ENCODE results near the gene HTR3A.

HTR3A gene

DNA sequence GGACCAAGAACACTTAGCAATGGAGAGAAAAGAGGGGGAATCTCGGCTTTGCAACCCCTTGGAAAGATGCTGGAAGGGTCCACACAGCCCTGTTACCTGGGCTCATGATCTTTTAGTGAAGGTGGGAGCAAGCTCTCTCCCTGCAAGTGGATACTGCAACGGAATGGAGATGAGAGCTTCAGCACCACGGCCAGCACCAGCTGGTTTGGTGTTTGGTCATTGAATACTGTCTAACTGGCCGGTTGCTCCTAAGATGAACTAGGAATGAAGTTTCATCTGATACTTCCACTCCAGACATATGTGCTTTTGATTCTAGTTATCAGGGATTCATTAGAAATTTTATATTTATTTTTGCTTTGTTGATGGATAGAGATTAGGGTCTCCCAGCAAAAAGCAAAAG, 16.3 kb downstream of the HTR3A start:
- H3K27ac Mint-ChIP-seq: no peak overlapping the region
- no peaks in the 10 kb centered on the region for H3K36me3 Mint-ChIP-seq (ENCODE audit: low read depth)
- H3K27me3 Mint-ChIP-seq: peaks cover 30% of the 10 kb centered on the region
- H3K4me1 Mint-ChIP-seq (ENCODE audit: low read depth): no peaks in the 10 kb centered on the region
- no peaks in the 10 kb centered on the region for H3K9me3 Mint-ChIP-seq
- no peak overlapping the region for H3K4me3 Mint-ChIP-seq

DNA sequence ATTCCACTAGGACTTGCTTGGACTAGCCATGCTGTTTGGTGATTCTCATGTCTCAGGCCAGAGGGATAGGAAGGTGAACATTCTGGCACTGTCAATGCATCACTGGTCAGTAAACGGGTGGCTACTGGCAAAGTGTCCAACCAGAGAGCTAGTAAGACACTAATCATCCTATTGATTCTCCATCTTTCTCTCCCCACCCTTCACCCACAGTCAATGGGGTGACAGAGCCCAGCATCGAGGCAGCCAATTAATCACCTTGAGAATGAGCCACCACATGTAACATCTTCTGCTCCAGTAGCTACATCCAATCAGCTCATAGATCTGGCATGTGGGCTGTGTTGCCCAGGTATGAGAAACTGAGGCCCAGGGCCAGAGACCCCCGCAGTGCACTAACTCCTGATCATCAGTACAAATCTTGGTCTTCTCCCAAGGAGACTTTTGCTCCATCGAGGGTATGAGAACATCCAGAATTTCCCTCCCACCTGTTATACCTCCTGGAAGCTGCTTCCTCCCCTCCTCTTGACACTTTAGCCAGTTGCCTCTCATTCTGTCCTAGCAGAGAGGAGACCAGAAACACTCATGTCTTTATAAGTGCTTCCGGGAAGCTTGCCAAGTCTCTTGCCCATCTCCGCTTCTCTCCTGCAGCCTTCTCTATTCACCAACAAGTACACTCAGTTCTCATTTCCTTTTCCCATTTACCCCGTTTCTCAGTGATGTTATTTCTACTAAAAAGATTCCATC, 17.0 kb downstream of the HTR3A start:
- Mint-ChIP-seq H3K4me3 (no peak overlapping the region), H3K36me3 (ENCODE audit: low read depth) (no peaks in the 10 kb centered on the region), H3K9me3 (no peaks in the 10 kb centered on the region), H3K4me1 (ENCODE audit: low read depth) (no peaks in the 10 kb centered on the region), H3K27me3 (peaks cover 30% of the 10 kb centered on the region), H3K27ac (no peak overlapping the region)

DNA sequence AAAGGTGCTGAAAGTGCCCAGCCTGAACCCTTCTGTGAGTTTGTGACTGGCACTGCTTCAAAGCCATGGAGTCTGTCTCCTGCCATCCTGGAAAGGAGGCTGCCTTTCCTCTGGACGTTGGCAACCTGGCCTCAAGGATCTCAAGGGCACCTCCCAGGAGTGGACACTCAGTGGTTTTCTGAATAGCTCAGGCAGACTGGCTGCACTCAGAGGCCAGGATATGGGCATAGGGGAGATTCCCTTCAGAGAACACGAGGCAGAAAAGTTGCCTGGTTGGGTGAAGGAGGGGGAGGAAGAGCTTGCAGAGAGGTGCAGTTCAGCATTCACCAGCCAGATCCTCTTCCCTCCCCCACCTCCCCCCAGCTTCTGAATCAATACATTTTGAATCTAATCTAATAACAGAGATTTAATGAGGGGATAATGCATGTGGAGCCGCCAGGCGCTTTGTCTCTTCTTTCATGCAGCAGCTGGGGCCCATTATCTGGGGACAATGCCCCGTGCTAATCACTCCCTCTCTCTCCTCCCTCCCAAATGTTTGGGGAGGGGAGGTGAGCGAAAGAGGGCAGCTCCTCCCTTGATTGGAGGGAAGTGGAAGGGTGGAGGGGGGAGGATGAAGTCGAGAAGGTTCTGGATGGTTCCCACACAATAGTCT, 17.7 kb downstream of the HTR3A start:
- Mint-ChIP-seq H3K9me3 (no peaks in the 10 kb centered on the region), H3K27ac (no peak overlapping the region), H3K4me3 (no peak overlapping the region), H3K4me1 (ENCODE audit: low read depth) (no peaks in the 10 kb centered on the region), H3K36me3 (ENCODE audit: low read depth) (no peaks in the 10 kb centered on the region), H3K27me3 (peaks cover 33% of the 10 kb centered on the region)

DNA sequence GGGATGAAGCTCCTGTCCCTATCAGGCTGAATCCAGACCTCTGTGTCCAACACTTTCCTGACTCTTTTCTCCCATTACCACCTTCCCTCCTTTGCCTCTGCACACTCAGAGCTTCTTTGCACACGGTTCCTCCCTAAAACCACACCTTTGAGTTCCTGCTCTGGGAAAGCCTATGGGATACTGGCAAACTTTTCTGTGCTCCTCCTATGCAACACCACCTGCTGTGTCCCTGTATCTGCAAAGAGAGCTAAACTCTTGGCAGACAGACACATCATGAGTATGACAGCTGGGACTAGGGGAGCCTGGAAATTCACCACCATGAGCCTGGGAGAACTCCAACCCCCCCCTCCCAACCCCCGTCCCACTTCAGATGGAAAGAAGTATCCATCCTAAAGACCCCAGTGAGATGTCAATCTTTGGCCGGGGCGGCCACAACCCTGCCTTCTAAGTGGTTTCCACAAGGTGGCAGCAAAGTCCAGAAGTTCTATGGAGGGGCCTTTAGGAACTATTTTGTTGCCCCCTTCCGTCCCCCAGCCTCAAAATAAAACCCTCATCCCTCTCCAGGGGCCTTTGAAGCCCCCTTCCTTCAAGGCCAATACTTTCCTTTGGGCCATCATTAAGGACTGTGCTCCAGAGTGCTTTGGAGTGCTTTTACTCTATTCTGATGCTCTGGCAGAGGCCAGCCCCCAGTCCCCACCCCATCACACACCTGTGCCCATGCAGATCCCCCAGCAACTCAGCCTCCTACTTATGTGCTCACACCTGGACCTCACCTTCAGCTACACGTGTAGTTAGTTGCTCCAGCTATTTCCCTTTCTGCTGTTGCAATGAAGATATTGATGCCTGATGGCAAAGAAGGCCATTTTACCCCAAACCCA, 19.4 kb downstream of the HTR3A start:
- Mint-ChIP-seq H3K27me3 (peaks cover 29% of the 10 kb centered on the region), H3K9me3 (no peaks in the 10 kb centered on the region), H3K4me1 (ENCODE audit: low read depth) (no peaks in the 10 kb centered on the region), H3K27ac (no peak overlapping the region), H3K36me3 (ENCODE audit: low read depth) (no peaks in the 10 kb centered on the region), H3K4me3 (no peak overlapping the region)

DNA sequence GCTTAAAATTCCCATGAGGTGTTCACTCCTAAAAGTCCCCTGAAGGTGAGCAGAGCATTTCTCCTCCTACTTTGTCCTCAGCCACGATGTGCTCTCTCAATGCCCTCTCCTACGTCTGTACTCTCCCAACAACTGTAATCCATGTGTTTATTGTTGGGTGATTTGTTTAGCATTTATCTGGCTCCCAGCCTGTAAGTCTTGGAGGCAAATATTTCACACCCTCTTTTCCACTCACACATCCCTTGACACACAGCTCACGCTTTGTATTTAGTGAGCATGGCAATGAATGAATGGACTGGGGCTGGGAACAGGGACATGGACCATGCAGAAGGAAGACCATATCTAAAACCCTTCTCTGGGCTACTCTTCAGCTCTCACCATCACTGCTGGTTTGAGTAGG, 22.6 kb downstream of the HTR3A start:
- H3K4me1 Mint-ChIP-seq (ENCODE audit: low read depth): no peaks in the 10 kb centered on the region
- H3K36me3 Mint-ChIP-seq (ENCODE audit: low read depth): no peaks in the 10 kb centered on the region
- no peak overlapping the region for H3K4me3 Mint-ChIP-seq
- peaks cover 20% of the 10 kb centered on the region for H3K27me3 Mint-ChIP-seq
- no peaks in the 10 kb centered on the region for H3K9me3 Mint-ChIP-seq
- no peak overlapping the region for H3K27ac Mint-ChIP-seq

DNA sequence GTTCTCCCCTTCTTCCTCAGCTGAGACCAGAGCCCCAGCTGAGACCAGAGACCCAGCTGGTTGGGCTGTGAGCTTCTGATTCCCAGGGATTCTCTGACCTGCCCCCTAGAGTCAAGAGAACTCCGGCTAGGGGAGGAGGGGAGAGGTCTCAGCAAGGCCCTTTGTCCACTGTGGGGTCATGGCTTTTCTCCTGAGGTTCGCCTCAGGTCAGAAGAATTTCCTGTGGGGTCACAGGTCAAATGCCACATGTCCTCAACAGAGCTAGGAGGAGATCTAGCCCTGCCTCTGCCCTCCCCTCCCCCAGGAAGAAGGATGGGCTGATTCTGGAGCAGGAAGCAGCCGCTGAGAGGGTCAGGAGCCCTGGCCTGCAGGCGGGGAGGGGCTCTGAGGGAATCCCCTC, 23.7 kb downstream of the HTR3A start:
- H3K4me1 Mint-ChIP-seq (ENCODE audit: low read depth): no peaks in the 10 kb centered on the region
- no peak overlapping the region for H3K4me3 Mint-ChIP-seq
- H3K27me3 Mint-ChIP-seq: peaks cover 11% of the 10 kb centered on the region
- no peak overlapping the region for H3K27ac Mint-ChIP-seq
- no peaks in the 10 kb centered on the region for H3K9me3 Mint-ChIP-seq
- no peaks in the 10 kb centered on the region for H3K36me3 Mint-ChIP-seq (ENCODE audit: low read depth)

DNA sequence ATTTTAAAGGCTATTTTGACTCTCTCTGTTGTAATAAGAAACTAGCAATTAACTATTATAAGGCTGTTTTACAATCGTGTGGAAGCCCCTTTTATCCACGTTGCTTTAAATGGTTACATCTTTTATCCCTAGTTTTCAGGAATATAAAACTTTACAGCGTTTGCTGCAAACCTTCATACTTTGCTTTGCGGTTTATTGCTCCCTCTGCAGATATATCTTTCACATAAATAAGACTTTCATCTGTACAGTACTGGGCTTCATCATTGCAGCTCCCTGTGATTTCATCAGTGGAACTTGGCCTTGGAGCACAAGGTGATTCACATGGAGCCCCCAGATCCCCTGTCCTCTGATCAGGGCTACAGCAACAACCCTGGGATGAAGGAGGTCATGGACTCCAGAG, 25.6 kb downstream of the HTR3A start:
- no peak overlapping the region for H3K27ac Mint-ChIP-seq
- H3K4me3 Mint-ChIP-seq: no peak overlapping the region

DNA sequence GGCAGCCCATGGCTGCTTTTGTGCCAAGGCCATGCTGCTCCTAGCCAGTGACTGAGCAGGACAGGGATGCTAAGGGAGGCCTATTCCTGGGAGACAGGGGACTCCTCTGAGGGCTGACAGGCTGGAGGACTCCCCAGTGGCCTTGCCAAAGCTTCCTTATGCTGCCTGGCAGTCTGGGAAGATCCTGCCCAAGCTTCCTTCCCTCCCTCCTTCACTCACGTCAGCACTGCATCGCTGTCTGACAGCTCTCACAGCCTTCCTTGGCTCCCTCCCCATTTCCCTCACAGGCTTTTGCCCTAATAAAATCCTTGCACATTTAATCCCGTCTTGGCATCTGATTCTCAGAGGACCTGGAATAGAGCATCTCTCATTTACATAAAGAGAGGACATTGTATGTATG, 26.5 kb downstream of the HTR3A start:
- H3K27me3 Mint-ChIP-seq: peaks cover 7% of the 10 kb centered on the region
- H3K4me3 Mint-ChIP-seq: no peak overlapping the region
- H3K9me3 Mint-ChIP-seq: no peaks in the 10 kb centered on the region
- H3K27ac Mint-ChIP-seq: no peak overlapping the region
- H3K36me3 Mint-ChIP-seq (ENCODE audit: low read depth): no peaks in the 10 kb centered on the region
- H3K4me1 Mint-ChIP-seq (ENCODE audit: low read depth): no peaks in the 10 kb centered on the region

More for the DNA sequence above, 25.6 kb downstream of the HTR3A start:
- no peaks in the 10 kb centered on the region for H3K36me3 Mint-ChIP-seq (ENCODE audit: low read depth)
- H3K4me1 Mint-ChIP-seq (ENCODE audit: low read depth): no peaks in the 10 kb centered on the region
- no peaks in the 10 kb centered on the region for H3K9me3 Mint-ChIP-seq
- peaks cover 7% of the 10 kb centered on the region for H3K27me3 Mint-ChIP-seq

DNA sequence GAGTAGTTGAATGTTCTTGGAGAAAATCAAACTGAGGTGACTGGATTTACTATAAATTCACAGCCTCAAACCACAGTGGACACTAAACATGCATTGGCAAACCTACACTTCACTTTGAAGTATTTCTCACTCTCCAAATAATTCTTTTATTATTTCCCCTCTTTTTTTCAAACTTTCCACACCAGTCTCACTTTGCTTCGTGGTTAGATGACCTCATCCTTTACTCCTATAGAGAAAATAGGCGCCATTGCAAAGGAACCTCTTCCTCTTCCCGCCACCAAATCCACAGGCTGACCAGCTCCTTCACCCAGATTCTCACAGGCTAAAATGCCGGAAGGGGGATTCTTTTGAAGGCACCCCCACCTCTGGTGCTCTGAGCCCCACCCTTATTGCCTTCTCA, 33.4 kb downstream of the HTR3A start:
- no peak overlapping the region for H3K4me3 Mint-ChIP-seq
- no peak overlapping the region for H3K27ac Mint-ChIP-seq
- no peaks in the 10 kb centered on the region for H3K36me3 Mint-ChIP-seq (ENCODE audit: low read depth)
- H3K9me3 Mint-ChIP-seq: no peaks in the 10 kb centered on the region
- H3K4me1 Mint-ChIP-seq (ENCODE audit: low read depth): no peaks in the 10 kb centered on the region
- peaks cover 9% of the 10 kb centered on the region for H3K27me3 Mint-ChIP-seq

DNA sequence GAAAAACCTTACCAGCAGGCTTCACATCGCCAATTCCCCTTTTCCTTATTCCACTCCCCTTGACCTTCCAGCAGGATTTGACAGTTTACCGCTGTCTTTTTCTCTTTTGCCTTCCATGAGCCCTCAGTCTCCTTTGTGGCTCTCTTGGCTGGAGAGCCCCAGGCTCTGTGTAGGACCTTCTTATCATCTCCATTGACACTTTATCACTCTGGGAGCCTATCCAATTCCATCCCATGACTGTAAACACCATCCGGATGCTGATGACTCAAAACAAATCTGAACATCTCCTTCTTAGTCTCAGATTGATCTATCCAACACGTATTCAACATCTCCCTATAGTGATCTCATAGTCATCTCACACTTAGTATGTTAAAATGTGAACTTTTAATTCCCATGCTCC, 36.0 kb downstream of the HTR3A start:
- H3K9me3 Mint-ChIP-seq: no peaks in the 10 kb centered on the region
- H3K27ac Mint-ChIP-seq: no peak overlapping the region
- no peaks in the 10 kb centered on the region for H3K36me3 Mint-ChIP-seq (ENCODE audit: low read depth)
- no peak overlapping the region for H3K4me3 Mint-ChIP-seq
- peaks cover 9% of the 10 kb centered on the region for H3K27me3 Mint-ChIP-seq
- no peaks in the 10 kb centered on the region for H3K4me1 Mint-ChIP-seq (ENCODE audit: low read depth)

DNA sequence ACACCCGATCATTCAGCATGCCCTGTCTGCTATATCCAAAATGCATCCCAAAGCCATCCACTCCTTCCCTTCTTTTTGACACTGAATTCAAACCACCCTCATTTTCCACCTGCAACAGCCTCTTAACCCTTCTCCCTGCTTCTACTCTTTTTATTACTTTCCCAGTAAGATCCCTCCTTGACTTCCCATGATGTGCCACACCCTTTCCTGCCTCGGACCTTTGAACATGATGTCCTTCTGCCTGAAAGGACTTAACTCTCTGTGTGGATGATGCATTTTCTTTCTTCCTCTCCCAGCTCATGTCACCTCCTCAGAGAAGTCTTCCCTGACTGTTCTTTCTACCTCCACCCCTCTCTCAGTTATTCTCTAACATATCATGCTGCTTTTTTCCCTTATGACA, 36.5 kb downstream of the HTR3A start:
- Mint-ChIP-seq H3K36me3 (ENCODE audit: low read depth) (no peaks in the 10 kb centered on the region), H3K27me3 (peaks cover 9% of the 10 kb centered on the region), H3K4me3 (no peak overlapping the region), H3K4me1 (ENCODE audit: low read depth) (no peaks in the 10 kb centered on the region), H3K9me3 (no peaks in the 10 kb centered on the region), H3K27ac (no peak overlapping the region)

DNA sequence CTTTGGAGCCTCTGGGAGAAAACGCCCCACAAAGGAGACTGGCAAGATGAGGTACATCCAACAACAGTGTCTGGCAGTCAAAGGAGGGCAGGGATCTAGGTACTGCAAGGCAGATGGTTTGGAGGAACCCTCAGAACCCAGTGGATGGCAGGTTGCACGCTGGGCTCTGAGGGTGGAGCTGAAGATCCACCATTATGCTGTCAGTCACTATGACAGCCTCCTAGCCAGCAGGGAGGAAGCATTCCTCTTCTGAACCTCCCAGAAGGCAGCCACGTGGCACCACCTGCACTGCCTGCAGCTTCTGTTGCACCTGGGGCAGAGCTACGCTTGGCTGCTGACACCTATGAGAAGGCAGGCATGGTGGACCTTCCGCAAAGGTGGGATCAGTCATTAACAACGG, 40.2 kb downstream of the HTR3A start:
- Mint-ChIP-seq H3K4me1 (ENCODE audit: low read depth) (no peaks in the 10 kb centered on the region), H3K4me3 (no peak overlapping the region), H3K9me3 (no peaks in the 10 kb centered on the region)

DNA sequence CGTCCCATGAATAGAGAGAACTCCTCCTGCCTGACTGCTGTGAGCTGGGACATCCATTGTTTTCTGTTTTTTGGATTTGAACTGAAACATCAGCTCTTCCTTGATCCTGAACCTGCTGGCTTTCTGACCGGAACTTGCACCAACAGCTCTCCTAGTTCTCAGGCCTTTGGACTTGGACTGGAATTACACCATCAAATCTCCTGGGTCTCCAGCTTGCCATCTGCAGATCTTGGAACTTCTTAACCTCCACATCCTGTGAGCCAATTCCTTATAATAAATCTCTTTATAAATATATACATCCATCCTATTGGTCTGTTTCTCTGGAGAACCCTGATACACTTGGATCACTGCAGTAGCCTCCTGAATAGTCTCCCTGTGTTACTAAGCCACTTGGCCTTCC, 42.1 kb downstream of the HTR3A start:
- H3K4me3 Mint-ChIP-seq: no peak overlapping the region
- no peak overlapping the region for H3K27ac Mint-ChIP-seq
- no peaks in the 10 kb centered on the region for H3K4me1 Mint-ChIP-seq (ENCODE audit: low read depth)
- no peaks in the 10 kb centered on the region for H3K36me3 Mint-ChIP-seq (ENCODE audit: low read depth)
- no peaks in the 10 kb centered on the region for H3K9me3 Mint-ChIP-seq
- peaks cover 5% of the 10 kb centered on the region for H3K27me3 Mint-ChIP-seq

More for the DNA sequence above, 40.2 kb downstream of the HTR3A start:
- peaks cover 5% of the 10 kb centered on the region for H3K27me3 Mint-ChIP-seq
- H3K27ac Mint-ChIP-seq: no peak overlapping the region
- H3K36me3 Mint-ChIP-seq (ENCODE audit: low read depth): no peaks in the 10 kb centered on the region

DNA sequence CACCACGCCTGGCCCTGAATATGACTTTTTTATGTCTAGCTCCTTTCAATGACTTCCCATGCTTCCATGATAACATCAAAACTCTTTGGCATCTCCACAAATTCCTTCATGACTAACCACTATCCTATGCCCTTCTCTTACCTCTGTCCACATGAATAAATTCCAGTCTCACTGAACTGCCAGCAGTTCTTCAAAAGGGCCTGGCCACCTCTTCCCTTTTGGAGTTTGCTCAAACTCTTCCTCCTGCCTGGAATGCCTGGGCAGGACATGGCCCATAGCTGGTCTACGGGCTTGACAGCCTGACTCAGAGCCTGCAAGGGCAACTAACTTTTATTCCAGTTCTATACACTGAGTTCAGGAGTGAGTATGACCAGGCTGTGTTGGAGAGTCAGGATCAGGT, 42.8 kb downstream of the HTR3A start:
- Mint-ChIP-seq H3K36me3 (ENCODE audit: low read depth) (no peaks in the 10 kb centered on the region), H3K27me3 (peaks cover 2% of the 10 kb centered on the region), H3K4me3 (no peak overlapping the region), H3K9me3 (no peaks in the 10 kb centered on the region), H3K27ac (no peak overlapping the region), H3K4me1 (ENCODE audit: low read depth) (no peaks in the 10 kb centered on the region)

DNA sequence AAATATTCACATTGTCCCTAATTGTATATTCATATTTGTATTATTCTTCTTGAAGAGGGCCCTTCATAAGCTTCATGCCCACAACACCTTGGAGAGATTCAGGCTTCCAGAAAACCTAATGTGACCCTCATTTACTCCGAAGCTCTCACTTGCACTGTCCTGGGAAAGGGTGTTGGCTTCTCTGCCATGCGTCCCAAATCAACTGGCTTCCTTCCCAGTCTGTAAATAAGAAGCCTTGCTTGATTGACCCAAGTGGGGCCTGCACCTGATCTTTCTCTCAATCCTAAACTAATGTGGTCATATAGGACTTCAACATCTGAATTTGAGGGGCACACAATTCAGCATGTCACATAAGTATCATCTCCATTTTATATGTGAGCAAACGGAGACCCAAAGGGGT, 44.1 kb downstream of the HTR3A start:
- no peaks in the 10 kb centered on the region for H3K36me3 Mint-ChIP-seq (ENCODE audit: low read depth)
- no peaks in the 10 kb centered on the region for H3K27me3 Mint-ChIP-seq
- no peak overlapping the region for H3K27ac Mint-ChIP-seq
- H3K9me3 Mint-ChIP-seq: no peaks in the 10 kb centered on the region
- no peaks in the 10 kb centered on the region for H3K4me1 Mint-ChIP-seq (ENCODE audit: low read depth)
- H3K4me3 Mint-ChIP-seq: no peak overlapping the region
